HG02973 (cell line): ENCODE measurements around the gene KIF27.
"Not testable (repeated sequence)": the region's sequence is repeated elsewhere in the genome, so short reads cannot be mapped to it uniquely, and the experiment has no call there.

ENCODE experiments used
- ATAC-seq: cut with Tn5 transposase; IDR thresholded peaks from one replicate; pipeline ENCODE4 v1.9.1; 2021; ENCODE audit warnings: moderate library complexity; ENCODE audit not compliant: unreplicated experiment

KIF27 gene

GRCh38 chr9:83932011-83932410 is 10.8 kb upstream of the KIF27 start:
- ATAC-seq = no peak

GRCh38 chr9:83930881-83931280 is 9.6 kb upstream of the KIF27 start:
- no peak for ATAC-seq

- ATAC-seq = no peak
These were observed 6.4 kb upstream of the KIF27 start for GRCh38 chr9:83927591-83927990.

GRCh38 chr9:83920469-83920926 is 734 bp downstream of the KIF27 start:
- peak; percentile 24 for ATAC-seq

GRCh38 chr9:83919111-83919510 is 2.1 kb downstream of the KIF27 start:
- ATAC-seq = no peak

GRCh38 chr9:83912194-83912593 is 9.0 kb downstream of the KIF27 start:
- peak; percentile 78 for ATAC-seq

- no peak for ATAC-seq
These were observed 15.1 kb downstream of the KIF27 start for GRCh38 chr9:83906144-83906543.

GRCh38 chr9:83900615-83901014 is 20.6 kb downstream of the KIF27 start:
- ATAC-seq = not testable (repeated sequence)

- not testable (repeated sequence) for ATAC-seq
These were observed 26.9 kb downstream of the KIF27 start for GRCh38 chr9:83894301-83894700.

- ATAC-seq = not testable (repeated sequence)
These were observed 34.7 kb downstream of the KIF27 start for GRCh38 chr9:83886498-83886897.

- not testable (repeated sequence) for ATAC-seq
These were observed 35.5 kb downstream of the KIF27 start for GRCh38 chr9:83885559-83886240.

- ATAC-seq = not testable (repeated sequence)
These were observed 39.4 kb downstream of the KIF27 start for GRCh38 chr9:83881687-83882408.

GRCh38 chr9:83875559-83875958 is 45.7 kb downstream of the KIF27 start:
- ATAC-seq = not testable (repeated sequence)

- peak; percentile 74 for ATAC-seq
These were observed 71.3 kb downstream of the KIF27 start for GRCh38 chr9:83849895-83850294.

- not testable (repeated sequence) for ATAC-seq
These were observed 84.1 kb downstream of the KIF27 start for GRCh38 chr9:83837070-83837643.

GRCh38 chr9:83830426-83831071 is 90.7 kb downstream of the KIF27 start:
- ATAC-seq = not testable (repeated sequence)

GRCh38 chr9:83824986-83825623 is 96.1 kb downstream of the KIF27 start:
- ATAC-seq = not testable (repeated sequence)

GRCh38 chr9:83817356-83818278 is 103.6 kb downstream of the KIF27 start, which contains the start of gene GKAP1:
GKAP1 (minus strand) TSS chr9:83817769; CDS start chr9:83806517, 11,252 bp downstream.
- peak; percentile 72 for ATAC-seq

- not testable (repeated sequence) for ATAC-seq
These were observed 104.2 kb downstream of the KIF27 start for GRCh38 chr9:83817011-83817355.

GRCh38 chr9:83815120-83815519 is 106.1 kb downstream of the KIF27 start:
- ATAC-seq = not testable (repeated sequence)
